Measurements from ENCODE around the gene DNAH14. TPM values are rescaled to one million over a fixed set of nuclear protein-coding genes. Genes with fewer than 3 reads are reported as not detected.

Gene DNAH14
- total and polyA plus RNA-seq, 2 of the 8 experiments (the other 6 are each of a cell fraction or from before 2014, with no cell fraction given) = 8.4 to 40.7 TPM

- H2BK20ac ChIP-seq (ENCODE audit: low read length) = no peak overlapping the region
- no peak overlapping the region for H4K5ac ChIP-seq (ENCODE audit: insufficient read length, low read depth, low read length)
- H2AK5ac ChIP-seq (ENCODE audit: low read depth, low read length) = no peak overlapping the region
- no peak overlapping the region for H2BK12ac ChIP-seq (ENCODE audit: low read depth, low read length)
- POLR2A ChIA-PET (ENCODE audit: partially characterized antibody) = no interaction called here
- no peak overlapping the region for H3K23ac ChIP-seq (ENCODE audit: insufficient read length)
- H2BK5ac ChIP-seq (ENCODE audit: low read depth, low read length) = no peak overlapping the region
- no peak overlapping the region for H2BK120ac ChIP-seq (replicated peaks; ENCODE audit: low read depth, low read length)
- no peaks in the 10 kb centered on the region for H3K23me2 ChIP-seq (ENCODE audit: low read depth, low read length)
- no peak overlapping the region for H3K4me2 ChIP-seq (ENCODE audit: insufficient read depth in 1 of 2, low read depth in 2 of 2, low read length in 2 of 2)
- no peaks in the 10 kb centered on the region for H3K4me1 ChIP-seq (replicated peaks in 1 of 4; ENCODE audit: control insufficient read depth in 3 of 4, insufficient read depth in 4 of 4, low read length in 3 of 4)
- H3K4me3 ChIP-seq (ENCODE audit: extremely low read depth in 1 of 4, insufficient read depth in 2 of 4, low read depth in 3 of 4, low read length in 4 of 4) = no peak overlapping the region
- no peaks in the 10 kb centered on the region for H4K20me1 ChIP-seq (replicated peaks in 1 of 2; ENCODE audit: control insufficient read depth in 1 of 2, insufficient read depth in 2 of 2, low read length in 2 of 2)
- no peaks in the 10 kb centered on the region for H3K27me3 ChIP-seq (replicated peaks in 1 of 4; ENCODE audit: control insufficient read depth in 3 of 4, extremely low read depth in 1 of 4, insufficient read depth in 3 of 4, low read length in 3 of 4)
- CTCF ChIA-PET (ENCODE audit: partially characterized antibody) = no interaction called here
- H3K4ac ChIP-seq (replicated peaks; ENCODE audit: insufficient read length, low read depth, low read length) = no peak overlapping the region
- peaks cover 20 to 24% of the 10 kb centered on the region in 2 experiments for H3K9me3 ChIP-seq (ENCODE audit: insufficient read depth in 2 of 2, low read depth in 1 of 2, low read length in 1 of 2)
- H3K79me2 ChIP-seq (ENCODE audit: control insufficient read depth in 1 of 2, insufficient read depth in 2 of 2, low read length in 2 of 2) = no peaks in the 10 kb centered on the region
- H2BK15ac ChIP-seq (ENCODE audit: low read length) = no peak overlapping the region
- DNase-seq (ENCODE audit: low read depth in 1 of 2, low spot score in 2 of 2) (no peak), FAIRE-seq (no peak)
- H3K79me1 ChIP-seq (ENCODE audit: low read depth, low read length) = no peaks in the 10 kb centered on the region
- H3K27ac ChIP-seq (ENCODE audit: low read depth, low read length) = no peak overlapping the region
- H3K56ac ChIP-seq (replicated peaks; ENCODE audit: insufficient read length, low read depth, low read length) = no peak overlapping the region
- no peak overlapping the region for H4K8ac ChIP-seq (ENCODE audit: extremely low read depth, insufficient read depth, low read length)
- no peak overlapping the region for H2AFZ ChIP-seq (ENCODE audit: low read length)
- no peak overlapping the region for H3K9ac ChIP-seq (replicated peaks in 1 of 4; ENCODE audit: extremely low read depth in 1 of 4, low read depth in 3 of 4, low read length in 3 of 4)
- H4K91ac ChIP-seq (replicated peaks; ENCODE audit: insufficient read length, low read length) = no peak overlapping the region
- no peak overlapping the region for H3K18ac ChIP-seq (ENCODE audit: extremely low read depth, low read length)
- H3K36me3 ChIP-seq (ENCODE audit: control insufficient read depth in 2 of 4, insufficient read depth in 4 of 4, low read length in 3 of 4) = no peaks in the 10 kb centered on the region; a peak in 2 of 8 replicates
- no peak overlapping the region for H3K14ac ChIP-seq (ENCODE audit: insufficient read length)
- TF ChIP-seq FOSL1 (IDR thresholded peaks at IDR 0.05; ENCODE audit: insufficient read depth, low read depth, low read length) (no peak), BACH1 (IDR thresholded peaks at IDR 0.05; ENCODE audit: low read length) (no peak), TEAD4 (IDR thresholded peaks at IDR 0.05; ENCODE audit: low read depth, low read length) (no peak), TCF12 (IDR thresholded peaks at IDR 0.05; ENCODE audit: low read depth, low read length) (no peak)
These were observed 18.3 kb upstream of the DNAH14 start for GRCh38 chr1:224911217-224911616.

Measured in H1 (cell line).